Testis (tissue), 2 donors: ENCODE measurements around the gene GRIK4.
"Not testable (repeated sequence)": the region's sequence is repeated elsewhere in the genome, so short reads cannot be mapped to it uniquely, and the experiment has no call there.

Source experiments
- CTCF ChIP-seq, 3 experiments: fragments of 450-650 bp in 2 of 3; fragments of 200-600 bp in 1 of 3; sonication (generic) in 1 of 3; IDR thresholded peaks; one replicate each; pipeline ENCODE4 v1.5.1; 2016 to 2019; ENCODE audit warnings: antibody characterized with exemption in 3 of 3, mild to moderate bottlenecking in 2 of 3, moderate library complexity in 1 of 3
- POLR2A ChIP-seq: fragments of 450-650 bp; IDR thresholded peaks from one replicate; pipeline ENCODE4 v1.6.1; 2017; ENCODE audit warnings: antibody characterized with exemption, mild to moderate bottlenecking, moderate library complexity

GRCh38 chr11:120582535-120582934 is 71.0 kb downstream of the GRIK4 start:
- not testable (repeated sequence) for TF ChIP-seq POLR2A; CTCF (IDR thresholded peaks at IDR 0.05)
